GM12874 (cell line): ENCODE measurements around the gene ACAD8.

ENCODE experiments used
- TF ChIP-seq, protein P1 (sequence below): IDR thresholded peaks from 2 replicates; pipeline ENCODE4 v1.5.1; 2011; ENCODE audit warnings: low read depth, mild to moderate bottlenecking, control low read depth, low read length, moderate library complexity; ENCODE audit not compliant: insufficient read depth

Gene ACAD8

DNA sequence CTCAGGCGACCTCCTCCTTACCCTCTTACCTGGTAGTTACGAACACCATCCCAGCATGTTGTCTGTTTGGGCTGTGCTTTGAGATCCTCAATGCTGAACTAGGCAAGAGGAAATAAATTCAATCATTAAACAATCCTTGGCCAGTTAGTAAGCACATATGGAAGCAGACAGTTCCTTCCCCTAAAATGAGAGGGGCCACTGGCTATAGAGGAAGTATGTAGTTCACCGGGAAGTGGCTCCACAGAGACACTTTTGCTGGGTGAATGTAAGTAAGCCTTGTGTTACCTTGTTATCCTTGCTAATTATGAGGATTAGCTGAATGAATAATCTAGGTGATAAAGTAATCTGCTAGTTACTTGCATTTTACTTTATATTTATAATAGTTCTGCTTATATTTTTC, 3.1 kb upstream of the ACAD8 start:
- TF ChIP-seq, protein P1, sequence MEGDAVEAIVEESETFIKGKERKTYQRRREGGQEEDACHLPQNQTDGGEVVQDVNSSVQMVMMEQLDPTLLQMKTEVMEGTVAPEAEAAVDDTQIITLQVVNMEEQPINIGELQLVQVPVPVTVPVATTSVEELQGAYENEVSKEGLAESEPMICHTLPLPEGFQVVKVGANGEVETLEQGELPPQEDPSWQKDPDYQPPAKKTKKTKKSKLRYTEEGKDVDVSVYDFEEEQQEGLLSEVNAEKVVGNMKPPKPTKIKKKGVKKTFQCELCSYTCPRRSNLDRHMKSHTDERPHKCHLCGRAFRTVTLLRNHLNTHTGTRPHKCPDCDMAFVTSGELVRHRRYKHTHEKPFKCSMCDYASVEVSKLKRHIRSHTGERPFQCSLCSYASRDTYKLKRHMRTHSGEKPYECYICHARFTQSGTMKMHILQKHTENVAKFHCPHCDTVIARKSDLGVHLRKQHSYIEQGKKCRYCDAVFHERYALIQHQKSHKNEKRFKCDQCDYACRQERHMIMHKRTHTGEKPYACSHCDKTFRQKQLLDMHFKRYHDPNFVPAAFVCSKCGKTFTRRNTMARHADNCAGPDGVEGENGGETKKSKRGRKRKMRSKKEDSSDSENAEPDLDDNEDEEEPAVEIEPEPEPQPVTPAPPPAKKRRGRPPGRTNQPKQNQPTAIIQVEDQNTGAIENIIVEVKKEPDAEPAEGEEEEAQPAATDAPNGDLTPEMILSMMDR = no peak

DNA sequence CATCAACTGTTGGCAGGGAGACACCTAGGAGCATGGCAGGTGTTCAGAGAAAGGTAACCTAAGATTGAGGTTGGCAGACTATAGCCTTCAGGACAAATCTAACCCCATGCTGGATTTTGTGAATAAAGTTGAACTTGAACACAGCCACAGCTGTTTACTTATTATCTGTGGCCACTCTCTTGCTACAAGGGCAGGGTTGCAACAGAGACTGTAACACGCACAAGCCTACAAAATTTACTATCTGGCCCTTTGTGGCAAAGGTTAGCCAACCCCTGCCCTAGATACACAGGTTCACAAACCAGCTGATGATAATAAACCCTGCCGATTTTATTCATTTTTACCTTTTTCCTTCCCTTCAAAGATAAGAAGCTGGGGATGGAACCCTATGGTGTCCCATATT, 2.7 kb upstream of the ACAD8 start:
- TF ChIP-seq, protein P1 = no peak

DNA sequence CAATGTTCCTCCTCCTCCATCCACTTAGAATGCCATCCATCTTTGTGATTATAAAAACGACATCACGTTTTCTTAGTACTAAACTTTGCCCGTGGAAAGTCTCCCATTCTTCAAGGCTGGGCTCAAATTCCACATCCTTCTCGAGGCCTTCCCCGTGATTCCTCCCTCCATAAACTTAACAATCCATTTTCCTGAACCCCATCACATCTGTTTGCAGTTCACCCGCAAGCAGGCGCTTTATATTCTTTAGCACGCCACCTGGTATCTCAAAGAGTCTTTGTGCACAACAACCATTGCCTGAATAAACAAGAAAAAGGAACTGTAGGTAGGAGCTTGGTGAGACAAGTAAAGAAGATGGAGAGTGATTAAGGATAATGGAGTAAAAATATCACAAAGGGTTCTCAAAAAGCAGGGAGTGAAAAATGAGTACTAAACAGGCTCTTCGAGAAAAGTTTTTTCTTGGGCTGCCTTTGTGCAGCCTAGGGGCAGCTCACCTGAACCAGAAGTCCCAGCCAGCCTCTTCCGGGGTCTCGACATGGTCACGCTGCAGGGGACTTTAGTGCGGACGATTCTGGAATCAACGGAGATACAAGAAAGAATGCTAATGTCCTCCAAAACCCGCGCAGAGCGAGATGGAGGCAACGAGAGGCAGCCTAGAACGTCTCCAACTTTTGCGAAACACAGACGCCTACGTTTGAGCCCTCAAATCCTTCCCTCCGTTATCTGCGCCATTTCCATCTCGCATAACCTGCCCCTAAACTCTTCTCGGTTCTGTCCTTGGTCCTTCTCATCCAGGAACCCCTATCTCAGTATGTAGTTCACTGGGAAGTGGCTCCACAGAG, 801 bp upstream of the ACAD8 start:
- TF ChIP-seq, protein P1 = no peak

DNA sequence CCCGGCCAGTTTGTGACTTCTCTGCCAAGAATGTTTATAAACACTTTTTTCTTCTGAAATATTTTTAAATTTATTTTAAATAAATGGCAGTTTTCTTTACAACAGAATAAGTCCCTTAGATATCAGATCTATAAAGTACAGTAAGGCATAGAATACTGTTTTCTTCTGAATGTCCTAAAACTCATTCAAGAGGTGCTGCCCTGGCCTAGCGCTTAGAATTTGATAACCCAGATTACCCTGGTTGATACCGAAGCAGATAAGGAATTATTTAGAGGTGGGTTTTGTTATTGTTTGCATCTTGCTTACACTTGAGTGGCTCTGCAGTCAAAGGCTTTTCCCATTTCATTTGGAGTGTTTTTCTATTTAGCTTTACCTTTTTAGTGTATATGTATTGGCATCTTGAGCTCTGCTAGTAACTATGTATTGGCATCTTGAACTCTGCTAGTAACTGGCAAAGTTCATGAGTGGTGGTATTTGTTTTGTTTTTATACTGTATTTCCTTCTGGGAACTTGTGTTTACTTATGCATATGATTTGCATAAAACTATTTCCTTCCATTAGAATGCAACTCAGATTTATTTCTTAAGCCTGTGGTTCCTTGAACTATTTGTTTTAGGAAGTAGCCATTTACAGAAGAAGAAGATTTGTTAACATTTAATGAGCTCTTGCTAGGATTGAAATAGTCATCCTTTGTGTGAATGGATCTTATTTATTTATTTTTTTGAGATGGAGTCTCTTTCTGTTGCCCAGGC, 1.2 kb downstream of the ACAD8 start:
- TF ChIP-seq, protein P1 = no peak

DNA sequence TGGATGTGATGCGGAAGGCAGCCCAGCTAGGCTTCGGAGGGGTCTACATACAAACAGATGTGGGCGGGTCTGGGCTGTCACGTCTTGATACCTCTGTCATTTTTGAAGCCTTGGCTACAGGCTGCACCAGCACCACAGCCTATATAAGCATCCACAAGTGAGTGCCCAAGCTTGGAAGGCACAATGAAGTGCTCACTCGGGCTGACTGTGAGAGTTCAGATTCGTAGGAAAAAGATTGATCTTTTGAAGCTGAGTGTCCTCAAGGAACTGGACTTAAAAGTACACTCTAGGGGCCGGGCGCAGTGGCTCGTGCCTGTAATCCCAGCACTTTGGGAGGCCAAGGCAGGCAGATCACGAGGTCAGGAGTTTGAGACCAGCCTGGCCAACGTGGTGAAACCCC, 3.7 kb downstream of the ACAD8 start:
- TF ChIP-seq, protein P1 = no peak

DNA sequence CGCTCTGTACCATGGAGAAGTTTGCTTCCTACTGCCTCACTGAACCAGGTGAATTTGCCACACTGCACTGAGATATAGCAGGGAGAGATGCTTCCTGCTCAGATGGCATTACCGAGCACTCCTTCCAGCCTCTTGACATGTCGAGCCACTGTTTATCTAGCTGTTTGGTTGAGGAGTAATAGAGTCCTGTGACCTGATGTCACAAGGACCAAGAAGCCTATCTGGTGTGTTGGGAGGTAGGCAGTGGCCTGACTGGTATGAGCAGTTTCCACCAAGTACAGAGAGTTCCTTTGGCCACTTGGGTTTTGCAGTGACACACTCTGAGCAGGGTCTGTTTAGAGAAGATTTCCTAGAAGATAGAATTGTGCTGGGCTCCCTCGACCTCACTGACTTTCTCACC, 5.2 kb downstream of the ACAD8 start:
- TF ChIP-seq, protein P1 = no peak

DNA sequence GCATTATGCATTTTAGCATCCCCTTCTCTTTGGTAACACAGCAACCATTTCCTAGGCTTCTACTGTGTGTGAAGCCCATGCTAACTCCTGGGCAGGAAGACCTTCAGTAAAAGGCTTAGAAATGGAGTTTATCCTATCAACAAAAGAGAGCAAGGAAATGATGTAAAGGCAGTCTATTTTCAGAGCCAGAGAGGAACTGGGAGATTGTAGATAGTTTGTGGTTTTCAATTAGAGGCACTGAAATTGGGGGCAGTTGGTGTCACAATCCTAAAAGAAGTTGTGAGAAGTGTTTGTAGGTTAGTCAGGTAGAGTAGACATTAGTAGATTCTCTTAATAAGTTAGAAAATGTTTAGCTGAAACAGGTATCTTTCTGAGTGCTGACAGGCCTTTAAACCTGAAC, 7.1 kb downstream of the ACAD8 start:
- TF ChIP-seq, protein P1 = no peak
